K562 (cell line): ENCODE data around the gene KIFAP3.

Source experiments
- ATF2 ChIP-seq: sonication (generic); formaldehyde crosslinking; IDR thresholded peaks from 2 replicates; pipeline ENCODE4 v1.8.1; 2022; ENCODE audit warnings: missing genetic modification reagents
- CTCF ChIP-seq, 3 experiments: IDR thresholded peaks in 2 of 3; conservative IDR thresholded peaks in 1 of 3; 2 replicates each; pipeline ENCODE4 v1.5.1; 2011 to 2012; ENCODE audit warnings: low read length in 3 of 3, mild to moderate bottlenecking in 3 of 3, control low read depth in 2 of 3, improper control_type of control experiment in 1 of 3, inconsistent platforms in 1 of 3, low read depth in 1 of 3, mixed read lengths in 1 of 3, moderate library complexity in 1 of 3; ENCODE audit not compliant: insufficient read depth in 2 of 3
- EZH2 ChIP-seq: IDR thresholded peaks from 2 replicates; pipeline ENCODE4 v1.6.1; 2012; ENCODE audit warnings: low read depth, mild to moderate bottlenecking, inconsistent platforms, low read length, borderline replicate concordance
- JUN ChIP-seq, 2 experiments: sonication (generic) in 1 of 2; formaldehyde crosslinking in 1 of 2; IDR thresholded peaks; 2 replicates each; pipeline versions ENCODE4 v1.6.1 to v1.8.0; 2012 to 2022; ENCODE audit warnings: borderline replicate concordance in 2 of 2, mild to moderate bottlenecking in 2 of 2, improper control_type of control experiment in 1 of 2, low read depth in 1 of 2, low read length in 1 of 2, missing genetic modification reagents in 1 of 2
- PHB ChIP-seq: fragments of 250-450 bp; sonication (Bioruptor Pico); IDR thresholded peaks from 2 replicates; pipeline ENCODE4 v1.5.0; 2021
- POLR2A ChIP-seq: fragments of 450-650 bp; conservative IDR thresholded peaks from 2 replicates; pipeline ENCODE4 v1.6.1; 2016
- POLR2AphosphoS5 ChIP-seq: IDR thresholded peaks from 2 replicates; pipeline ENCODE4 v1.6.1; 2011; ENCODE audit warnings: mild to moderate bottlenecking, low read depth, low read length, moderate library complexity; ENCODE audit not compliant: control insufficient read depth, insufficient read depth
- RNF2 ChIP-seq: sonication (generic); IDR thresholded peaks from 2 replicates; pipeline ENCODE4 v1.6.1; 2016
- SIX5 ChIP-seq, 2 experiments: IDR thresholded peaks; 2 replicates each; pipeline ENCODE4 v1.6.1; 2011; ENCODE audit warnings: low read length in 2 of 2, borderline replicate concordance in 1 of 2, low read depth in 1 of 2, mild to moderate bottlenecking in 1 of 2, moderate library complexity in 1 of 2; ENCODE audit not compliant: insufficient read depth in 1 of 2
- ZBTB43 ChIP-seq: sonication (generic); formaldehyde crosslinking; IDR thresholded peaks from 2 replicates; pipeline ENCODE4 v1.8.0; 2023; ENCODE audit warnings: mild to moderate bottlenecking, missing genetic modification reagents

GRCh38 chr1:169878498-169878897 lies 196.0 kb downstream of the KIFAP3 start:
- TF ChIP-seq RNF2 (no peak), POLR2A (no peak), JUN (IDR thresholded peaks at IDR 0.05; ENCODE audit: borderline replicate concordance, low read depth, low read length) (no peak), JUN (CRISPR knock-in tag; IDR thresholded peaks at IDR 0.05; ENCODE audit: borderline replicate concordance) (no peak), ATF2 (CRISPR knock-in tag) (no peak), POLR2AphosphoS5 (no peak), PHB (no peak), EZH2 (no peak), ZBTB43 (no peak), CTCF (IDR thresholded peaks at IDR 0.05 in 2 of 3, conservative IDR thresholded peaks at IDR 0.05 in 1 of 3; ENCODE audit: insufficient read depth in 2 of 3, low read depth in 1 of 3, low read length in 3 of 3) (no peak), SIX5 (IDR thresholded peaks at IDR 0.05; ENCODE audit: borderline replicate concordance in 1 of 2, insufficient read depth in 1 of 2, low read depth in 1 of 2, low read length in 2 of 2) (no peak)
